Measurements from ENCODE around the gene UQCR10. TPM values are rescaled to one million over a fixed set of nuclear protein-coding genes. Genes with fewer than 3 reads are reported as not detected.

The UQCR10 gene
- total and polyA plus RNA-seq, 4 donors, result 67.5 to 290 (median 133) TPM

DNA sequence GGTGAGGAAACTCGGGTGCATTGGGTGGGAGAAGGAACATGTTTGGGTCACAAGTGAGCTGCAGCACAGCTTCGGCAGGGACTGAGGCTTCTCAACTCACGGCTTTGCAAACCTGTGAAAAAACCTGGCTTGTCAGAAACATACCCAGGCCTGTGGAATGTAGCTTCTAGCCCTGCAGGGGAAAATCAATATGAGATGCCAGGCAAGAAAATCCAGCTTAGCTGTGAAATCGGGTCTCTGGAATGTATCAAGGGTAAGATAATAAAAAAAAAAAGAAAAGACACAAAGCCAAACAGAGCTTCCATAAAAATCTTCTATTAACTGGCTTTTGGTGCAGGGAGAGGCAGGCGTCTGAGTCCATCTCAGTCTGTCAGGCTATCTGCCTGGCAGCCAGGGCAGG lies 28.5 kb downstream of the UQCR10 start:
- Histone ChIP-seq H3K27ac (ENCODE audit: low read depth in 1 of 2, low read length in 1 of 2) (no peak overlapping the region), H3K4me3 (no peak overlapping the region), H3K9me3 (ENCODE audit: control insufficient read depth in 4 of 4, insufficient read depth in 3 of 4, low read length in 3 of 4) (no peaks in the 10 kb centered on the region), H3K36me3 (ENCODE audit: control insufficient read depth in 4 of 4, insufficient read depth in 4 of 4, low read length in 4 of 4) (peaks cover 5 to 46% (median 30%) of the 10 kb centered on the region in 4 donors), H3K9ac (ENCODE audit: insufficient read depth in 1 of 2, low read length in 2 of 2) (no peak overlapping the region), H3K4me1 (ENCODE audit: control insufficient read depth in 5 of 5, insufficient read depth in 5 of 5, low read length in 5 of 5) (peaks cover 0 to 13% (median 3%) of the 10 kb centered on the region in 5 donors), H3K27me3 (ENCODE audit: control insufficient read depth in 3 of 3, insufficient read depth in 3 of 3, low read length in 2 of 3) (no peaks in the 10 kb centered on the region)
- ATAC-seq (ENCODE audit: insufficient read depth, low FRiP score) (no peak), DNase-seq (no peak)
- TF ChIP-seq, protein P1, sequence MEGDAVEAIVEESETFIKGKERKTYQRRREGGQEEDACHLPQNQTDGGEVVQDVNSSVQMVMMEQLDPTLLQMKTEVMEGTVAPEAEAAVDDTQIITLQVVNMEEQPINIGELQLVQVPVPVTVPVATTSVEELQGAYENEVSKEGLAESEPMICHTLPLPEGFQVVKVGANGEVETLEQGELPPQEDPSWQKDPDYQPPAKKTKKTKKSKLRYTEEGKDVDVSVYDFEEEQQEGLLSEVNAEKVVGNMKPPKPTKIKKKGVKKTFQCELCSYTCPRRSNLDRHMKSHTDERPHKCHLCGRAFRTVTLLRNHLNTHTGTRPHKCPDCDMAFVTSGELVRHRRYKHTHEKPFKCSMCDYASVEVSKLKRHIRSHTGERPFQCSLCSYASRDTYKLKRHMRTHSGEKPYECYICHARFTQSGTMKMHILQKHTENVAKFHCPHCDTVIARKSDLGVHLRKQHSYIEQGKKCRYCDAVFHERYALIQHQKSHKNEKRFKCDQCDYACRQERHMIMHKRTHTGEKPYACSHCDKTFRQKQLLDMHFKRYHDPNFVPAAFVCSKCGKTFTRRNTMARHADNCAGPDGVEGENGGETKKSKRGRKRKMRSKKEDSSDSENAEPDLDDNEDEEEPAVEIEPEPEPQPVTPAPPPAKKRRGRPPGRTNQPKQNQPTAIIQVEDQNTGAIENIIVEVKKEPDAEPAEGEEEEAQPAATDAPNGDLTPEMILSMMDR (IDR thresholded peaks at IDR 0.05; ENCODE audit: control extremely low read depth, extremely low read depth), result no peak
- WGBS, 2 donors, result 88 to 90% methylated on average over 5 of the region's 5 CpGs

DNA sequence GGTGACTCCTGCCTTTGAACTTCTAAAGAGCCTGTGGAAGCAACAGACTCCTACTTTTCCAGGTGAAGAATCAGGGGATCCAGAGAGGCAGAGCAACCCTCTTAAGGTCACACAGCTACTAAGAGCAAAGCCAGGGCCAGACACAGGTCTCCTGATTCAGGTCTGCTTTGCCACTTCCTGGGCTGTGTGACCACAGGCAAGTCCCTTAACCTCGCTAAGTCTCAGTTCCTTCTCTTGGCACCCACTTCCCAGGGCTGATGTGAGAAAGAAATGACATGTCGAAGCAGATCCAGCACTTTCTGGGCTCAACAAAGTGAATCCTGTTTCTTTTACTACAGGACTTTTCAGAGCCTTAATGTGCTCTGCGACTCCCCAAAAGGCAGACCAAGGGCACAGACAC lies 30.2 kb downstream of the UQCR10 start:
- no peak for DNase-seq
- peak overlapping the region in 1 of 2 donors; percentile 5 for H3K27ac ChIP-seq (ENCODE audit: low read depth in 1 of 2, low read length in 1 of 2)
- no peak for ATAC-seq (ENCODE audit: insufficient read depth, low FRiP score)
- H3K4me1 ChIP-seq (ENCODE audit: control insufficient read depth in 5 of 5, insufficient read depth in 5 of 5, low read length in 5 of 5), result peaks cover 0 to 15% (median 7%) of the 10 kb centered on the region in 5 donors
- TF ChIP-seq, protein P1 (IDR thresholded peaks at IDR 0.05; ENCODE audit: control extremely low read depth, extremely low read depth), result no peak
- WGBS, 2 donors, result 64 to 81% methylated on average over 3 of the region's 3 CpGs
- H3K4me3 ChIP-seq, result no peak overlapping the region
- H3K9ac ChIP-seq (ENCODE audit: insufficient read depth in 1 of 2, low read length in 2 of 2), result no peak overlapping the region
- H3K27me3 ChIP-seq (ENCODE audit: control insufficient read depth in 3 of 3, insufficient read depth in 3 of 3, low read length in 2 of 3), result no peaks in the 10 kb centered on the region
- H3K36me3 ChIP-seq (ENCODE audit: control insufficient read depth in 4 of 4, insufficient read depth in 4 of 4, low read length in 4 of 4), result peaks cover 13 to 47% (median 29%) of the 10 kb centered on the region in 4 donors
- no peaks in the 10 kb centered on the region for H3K9me3 ChIP-seq (ENCODE audit: control insufficient read depth in 4 of 4, insufficient read depth in 3 of 4, low read length in 3 of 4)

DNA sequence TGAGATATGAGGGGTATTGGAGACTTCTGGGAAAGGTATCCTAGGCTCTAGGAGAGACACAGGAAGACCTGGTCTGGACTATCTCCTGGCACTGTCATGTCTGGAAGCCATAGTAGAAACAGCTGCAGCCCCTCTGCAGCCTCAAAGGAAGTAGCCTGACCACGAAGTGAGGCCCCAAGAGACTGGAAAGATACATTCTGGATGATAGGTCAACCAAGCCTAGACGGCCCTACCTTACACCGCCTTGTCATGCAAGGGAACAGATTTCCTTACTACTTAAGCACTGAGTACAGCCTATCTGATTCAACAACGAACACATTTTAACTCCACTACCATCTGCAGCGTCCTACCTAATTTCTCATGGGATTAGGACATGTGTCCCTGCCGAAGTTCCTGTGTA lies 31.1 kb downstream of the UQCR10 start:
- TF ChIP-seq, protein P1 (IDR thresholded peaks at IDR 0.05; ENCODE audit: control extremely low read depth, extremely low read depth), result no peak
- Histone ChIP-seq H3K9ac (ENCODE audit: insufficient read depth in 1 of 2, low read length in 2 of 2) (no peak overlapping the region), H3K27ac (ENCODE audit: low read depth in 1 of 2, low read length in 1 of 2) (peak overlapping the region in 1 of 2 donors; percentile 92), H3K9me3 (ENCODE audit: control insufficient read depth in 4 of 4, insufficient read depth in 3 of 4, low read length in 3 of 4) (no peaks in the 10 kb centered on the region), H3K36me3 (ENCODE audit: control insufficient read depth in 4 of 4, insufficient read depth in 4 of 4, low read length in 4 of 4) (peaks cover 13 to 38% (median 28%) of the 10 kb centered on the region in 4 donors), H3K4me3 (no peak overlapping the region), H3K27me3 (ENCODE audit: control insufficient read depth in 3 of 3, insufficient read depth in 3 of 3, low read length in 2 of 3) (no peaks in the 10 kb centered on the region), H3K4me1 (ENCODE audit: control insufficient read depth in 5 of 5, insufficient read depth in 5 of 5, low read length in 5 of 5) (peaks cover 0 to 15% (median 7%) of the 10 kb centered on the region in 5 donors)
- no peak for DNase-seq
- WGBS, 2 donors, result 49 to 75% methylated on average over 6 of the region's 6 CpGs
- no peak for ATAC-seq (ENCODE audit: insufficient read depth, low FRiP score)

DNA sequence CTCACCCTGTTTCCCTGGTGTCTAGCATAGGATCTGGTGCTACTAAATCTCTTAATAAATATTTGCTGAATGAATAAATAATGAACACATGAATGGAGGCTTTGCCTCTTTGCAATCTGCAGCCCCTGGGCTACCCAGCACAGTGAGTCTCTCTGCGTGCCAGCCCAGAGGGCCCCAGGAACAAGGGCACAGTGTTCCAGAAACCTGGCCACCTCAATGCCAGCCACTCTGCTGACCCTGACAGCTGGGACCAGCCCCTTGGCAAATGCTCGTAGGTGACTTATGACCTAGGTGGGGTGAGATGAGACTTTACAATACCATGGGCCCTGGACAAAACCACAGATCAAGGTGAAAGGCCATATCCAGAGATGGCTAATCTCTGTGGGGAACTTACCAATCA lies 31.6 kb downstream of the UQCR10 start:
- Histone ChIP-seq H3K36me3 (ENCODE audit: control insufficient read depth in 4 of 4, insufficient read depth in 4 of 4, low read length in 4 of 4) (peaks cover 13 to 38% (median 31%) of the 10 kb centered on the region in 4 donors), H3K4me3 (no peak overlapping the region)
- TF ChIP-seq, protein P1 (IDR thresholded peaks at IDR 0.05; ENCODE audit: control extremely low read depth, extremely low read depth), result no peak

More for the DNA sequence above, 31.6 kb downstream of the UQCR10 start:
- peak; percentile 29 for ATAC-seq (ENCODE audit: insufficient read depth, low FRiP score)
- Histone ChIP-seq H3K9me3 (ENCODE audit: control insufficient read depth in 4 of 4, insufficient read depth in 3 of 4, low read length in 3 of 4) (no peaks in the 10 kb centered on the region), H3K4me1 (ENCODE audit: control insufficient read depth in 5 of 5, insufficient read depth in 5 of 5, low read length in 5 of 5) (peaks cover 0 to 15% (median 7%) of the 10 kb centered on the region in 5 donors), H3K27ac (ENCODE audit: low read depth in 1 of 2, low read length in 1 of 2) (peak overlapping the region in 1 of 2 donors; percentile 92), H3K27me3 (ENCODE audit: control insufficient read depth in 3 of 3, insufficient read depth in 3 of 3, low read length in 2 of 3) (no peaks in the 10 kb centered on the region), H3K9ac (ENCODE audit: insufficient read depth in 1 of 2, low read length in 2 of 2) (no peak overlapping the region)
- no peak for DNase-seq
- 60 to 78% methylated on average over 2 of the region's 2 CpGs for WGBS, 2 donors
